GM06990 (cell line): ENCODE measurements around the gene ANAPC2.

ENCODE experiments used
- DNase-seq: peaks from one replicate; pipeline ENCODE4 v3.0.0-alpha.2; 2011; ENCODE audit not compliant: insufficient read length; ENCODE audit errors: extremely low read depth
- H3K27me3 ChIP-seq: replicated peaks from 2 replicates; pipeline ENCODE4 v1.6.0; 2011; ENCODE audit warnings: low read length; ENCODE audit not compliant: control insufficient read depth, insufficient read depth
- H3K36me3 ChIP-seq: 2 replicates; pipeline ENCODE4 v1.5.1; 2011; ENCODE audit warnings: low read length; ENCODE audit not compliant: control insufficient read depth, insufficient read depth
- H3K4me3 ChIP-seq: replicated peaks from 2 replicates; pipeline ENCODE4 v1.5.1; 2011; ENCODE audit warnings: low read depth, mild to moderate bottlenecking, control low read depth, low read length
- CTCF ChIP-seq: IDR thresholded peaks from 2 replicates; pipeline ENCODE4 v1.5.1; 2011; ENCODE audit warnings: low read length, control low read depth, mild to moderate bottlenecking, inconsistent platforms; ENCODE audit not compliant: insufficient read depth, poor library complexity, severe bottlenecking

Gene ANAPC2

GRCh38 chr9:137165250-137165836 is 23.0 kb downstream of the ANAPC2 start:
- no peaks in the 10 kb centered on the region; the same call in 1 of the 2 replicates for H3K27me3 ChIP-seq

GRCh38 chr9:137164370-137165249 is 23.8 kb downstream of the ANAPC2 start:
- no peak for DNase-seq
- Histone ChIP-seq H3K27me3 (no peaks in the 10 kb centered on the region; the same call in 1 of the 2 replicates), H3K36me3 (no peaks in the 10 kb centered on the region), H3K4me3 (no peak overlapping the region)
- TF ChIP-seq CTCF, result no peak

More at GRCh38 chr9:137165250-137165836, 23.0 kb downstream of the ANAPC2 start:
- Histone ChIP-seq H3K4me3 (no peak overlapping the region), H3K36me3 (no peaks in the 10 kb centered on the region)
- TF ChIP-seq CTCF, result no peak
- DNase-seq, result no peak

DNA sequence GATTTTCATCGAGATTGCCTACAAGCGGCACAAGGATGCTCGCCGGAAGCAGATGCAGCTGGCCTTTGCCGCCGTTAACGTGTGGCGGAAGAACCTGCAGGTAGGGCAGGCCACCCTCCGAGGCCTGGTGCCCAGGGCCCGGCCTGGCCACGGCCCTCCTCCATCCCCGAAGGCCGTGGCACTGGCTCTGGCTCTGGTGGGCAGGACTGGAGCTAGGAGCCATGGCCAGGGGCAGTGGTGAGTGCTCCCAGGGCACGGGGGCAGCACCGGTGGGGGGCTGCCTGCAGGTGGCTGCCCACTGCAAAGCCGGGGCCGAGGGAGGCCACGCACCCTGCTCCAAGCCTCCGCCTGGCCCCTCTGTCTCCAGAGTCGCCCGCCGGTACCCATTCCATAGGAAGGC is 24.6 kb downstream of the ANAPC2 start:
- no peaks in the 10 kb centered on the region; the same call in 1 of the 2 replicates for H3K27me3 ChIP-seq

GRCh38 chr9:137163365-137163715 is 25.0 kb downstream of the ANAPC2 start:
- Histone ChIP-seq H3K4me3 (no peak overlapping the region), H3K27me3 (no peaks in the 10 kb centered on the region; the same call in 1 of the 2 replicates), H3K36me3 (no peaks in the 10 kb centered on the region)
- no peak for TF ChIP-seq CTCF
- no peak for DNase-seq

More for the DNA sequence above, 24.6 kb downstream of the ANAPC2 start:
- Histone ChIP-seq H3K36me3 (no peaks in the 10 kb centered on the region), H3K4me3 (no peak overlapping the region)
- TF ChIP-seq CTCF, result no peak
- no peak for DNase-seq

- DNase-seq, result no peak
- no peaks in the 10 kb centered on the region; the same call in 1 of the 2 replicates for H3K27me3 ChIP-seq
- no peak overlapping the region for H3K4me3 ChIP-seq
- no peaks in the 10 kb centered on the region for H3K36me3 ChIP-seq
- no peak for TF ChIP-seq CTCF
These were observed 25.6 kb downstream of the ANAPC2 start for GRCh38 chr9:137162505-137163364.
